Activated T-cell treated with anti-CD3 and anti-CD28 coated beads, Interleukin-2, amount 50 U/mL, for 48 hours (primary cell): Measurements from ENCODE around the gene GNB4.

Experiments used
- DNase-seq, 2 experiments: peaks; one replicate each; pipeline ENCODE4 v3.0.0-alpha.2; 2020

The GNB4 gene

DNA sequence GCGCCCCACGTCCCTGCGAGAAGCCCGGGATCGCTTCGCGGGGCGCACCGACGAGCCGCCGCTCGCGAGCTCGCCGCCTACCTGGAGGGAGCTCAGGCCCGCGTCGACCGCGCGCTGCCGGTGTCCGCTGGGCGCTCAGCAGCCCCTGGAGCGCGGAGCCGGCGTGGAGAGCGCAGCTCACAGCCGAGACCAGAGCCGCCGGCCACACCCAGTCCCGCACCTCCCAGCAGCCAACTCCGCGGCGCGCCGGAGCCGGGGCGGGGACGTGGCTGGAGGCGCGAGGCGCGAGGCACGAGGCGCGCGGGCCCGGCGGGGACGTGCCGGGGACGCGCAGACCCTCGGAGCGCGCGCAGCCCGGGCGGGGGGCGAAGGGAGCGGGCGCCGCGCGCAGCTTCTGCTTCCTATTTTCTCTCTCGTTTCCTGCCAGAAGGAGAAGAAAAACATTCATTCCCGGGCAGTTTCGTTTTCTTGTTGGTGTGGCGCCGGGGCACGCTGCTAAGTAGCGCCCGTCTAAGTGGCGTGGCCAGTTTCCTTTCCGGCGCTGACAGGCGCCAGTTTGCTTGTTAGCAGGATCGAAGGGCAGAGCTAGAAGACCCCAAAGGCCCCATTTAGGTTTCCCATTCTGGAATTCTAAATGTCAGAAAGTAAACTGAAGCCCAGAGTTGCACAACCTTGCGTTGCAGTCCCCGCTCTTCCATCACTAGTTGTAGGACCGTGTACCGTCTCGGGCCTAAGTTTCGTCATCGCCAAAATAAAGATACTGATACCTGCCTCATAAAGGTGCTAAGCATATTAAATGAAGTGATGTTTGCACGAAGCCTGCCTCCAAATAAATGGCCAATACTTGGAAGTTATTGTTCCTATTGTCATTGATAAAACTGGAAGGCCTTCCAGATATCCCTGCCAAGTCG, at the start of gene GNB4:
GNB4 (minus strand) TSS at position 206 of the 911 bp plus-strand sequence. CDS start 25,270 bp downstream, outside the sequence.
- DNase-seq = peak; percentile 50 to 67

DNA sequence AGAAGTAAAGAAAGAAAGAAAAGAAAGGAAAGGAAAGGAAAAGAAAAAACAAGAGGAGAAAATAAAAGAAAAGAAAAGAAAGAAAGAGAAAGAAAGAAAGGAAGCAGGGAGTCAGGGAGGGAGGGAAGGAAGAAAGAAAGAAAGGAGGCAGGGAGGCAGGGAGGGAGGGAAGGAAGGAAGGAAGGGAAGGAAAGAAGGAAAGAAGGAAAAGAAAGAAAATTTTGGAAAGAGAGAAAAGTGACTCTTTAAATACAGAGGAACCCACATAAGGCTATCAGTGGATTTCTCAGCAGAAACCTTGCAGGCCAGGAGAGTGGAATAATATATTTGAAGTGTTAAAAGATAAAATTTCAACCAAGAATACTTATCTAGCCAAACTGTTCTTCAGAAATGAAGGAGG, 44.2 kb upstream of the GNB4 start:
- DNase-seq = no peak

DNA sequence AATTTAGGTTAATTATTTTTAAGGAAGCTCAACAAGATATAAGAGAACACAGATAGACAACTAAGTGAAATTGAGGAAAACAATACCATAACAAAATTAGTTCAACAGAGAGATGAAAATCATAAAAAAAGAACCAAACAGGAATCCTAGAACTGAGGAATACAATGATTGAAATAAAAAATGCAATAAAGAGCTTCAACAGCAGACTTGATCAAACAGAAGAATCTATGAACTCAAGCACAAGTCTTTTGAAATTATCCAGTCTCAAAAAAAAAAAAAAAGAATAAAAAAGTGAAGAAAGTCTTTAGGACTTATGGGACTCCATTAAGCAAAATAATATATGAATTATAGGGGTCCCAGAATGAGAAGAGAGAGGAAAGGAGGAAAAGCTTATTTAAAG, 42.0 kb upstream of the GNB4 start:
- DNase-seq = no peak

DNA sequence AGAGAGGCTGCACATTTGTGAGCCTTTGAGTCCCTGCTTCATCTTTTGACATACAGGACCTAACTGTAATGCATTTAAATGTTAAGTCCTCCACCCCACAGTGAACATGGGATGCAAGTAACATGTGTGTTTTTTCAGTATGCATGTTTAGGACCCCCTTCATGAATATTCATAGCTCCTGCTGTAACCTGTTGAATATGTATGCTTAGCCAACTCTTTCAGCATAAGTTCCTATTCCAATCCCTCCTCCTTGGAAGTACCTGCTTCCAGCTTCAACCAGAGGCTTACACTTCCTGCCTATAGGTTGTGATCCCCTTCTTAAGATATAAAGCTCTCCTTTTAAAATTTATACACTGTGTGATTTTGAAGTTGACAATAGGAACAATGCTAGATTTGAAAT, 36.9 kb upstream of the GNB4 start:
- DNase-seq = no peak

DNA sequence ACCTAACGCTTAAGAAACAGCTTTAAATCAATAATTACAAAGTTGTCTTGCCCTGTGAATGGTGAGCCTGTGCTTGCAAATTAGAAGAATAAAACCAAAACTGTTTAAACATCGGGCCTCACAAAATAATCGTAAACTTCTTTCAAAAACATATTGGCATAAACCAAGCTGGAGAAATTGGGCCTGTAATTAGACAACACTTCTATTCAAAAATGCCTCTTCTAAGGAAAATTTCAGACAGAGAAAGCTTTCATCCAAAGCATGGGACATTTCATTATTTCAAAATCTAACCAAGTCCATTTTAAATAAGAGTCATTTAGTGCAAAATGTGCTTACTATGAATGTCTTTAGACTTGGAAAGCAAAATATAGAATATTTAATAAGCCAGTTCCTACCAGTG, 35.5 kb upstream of the GNB4 start:
- no peak for DNase-seq

DNA sequence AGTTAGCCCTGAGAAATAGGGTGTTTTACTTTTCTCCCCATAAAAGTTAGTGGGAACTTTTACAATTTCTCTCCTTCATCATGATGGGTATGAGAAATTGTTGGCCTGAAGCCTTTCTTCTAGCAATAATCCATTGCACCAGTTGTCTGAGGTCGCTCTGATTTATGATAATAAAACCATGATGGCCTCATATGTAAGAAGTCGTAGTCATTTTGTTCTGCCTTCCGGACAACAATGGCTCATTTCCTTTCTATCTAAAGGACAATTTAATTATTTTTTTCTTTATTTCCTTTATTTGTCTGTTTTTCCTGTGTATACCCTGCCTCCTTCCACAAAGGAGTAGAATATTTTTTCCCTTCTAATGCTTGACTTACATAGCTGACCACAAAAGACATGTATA, 31.6 kb upstream of the GNB4 start:
- no peak for DNase-seq

DNA sequence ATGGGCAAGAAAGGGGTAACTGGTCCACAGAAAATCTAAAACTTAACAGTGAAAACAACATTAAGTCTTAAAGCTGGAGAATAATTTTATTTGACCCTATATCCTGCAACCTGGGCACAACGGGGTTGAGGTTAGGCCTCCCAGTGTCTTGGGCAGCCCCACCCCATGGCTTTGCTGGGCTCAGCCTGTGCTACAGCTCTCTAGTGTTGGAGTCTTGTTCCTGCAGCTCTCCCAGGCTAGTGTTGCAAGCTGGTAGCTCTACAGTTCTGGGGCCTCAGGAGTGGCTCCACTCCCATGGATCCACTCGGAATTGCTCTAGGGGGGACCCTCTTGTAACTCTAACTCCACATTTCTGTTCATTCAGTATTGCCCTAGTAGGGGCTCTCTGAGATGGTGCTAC, 24.9 kb upstream of the GNB4 start:
- DNase-seq = no peak

DNA sequence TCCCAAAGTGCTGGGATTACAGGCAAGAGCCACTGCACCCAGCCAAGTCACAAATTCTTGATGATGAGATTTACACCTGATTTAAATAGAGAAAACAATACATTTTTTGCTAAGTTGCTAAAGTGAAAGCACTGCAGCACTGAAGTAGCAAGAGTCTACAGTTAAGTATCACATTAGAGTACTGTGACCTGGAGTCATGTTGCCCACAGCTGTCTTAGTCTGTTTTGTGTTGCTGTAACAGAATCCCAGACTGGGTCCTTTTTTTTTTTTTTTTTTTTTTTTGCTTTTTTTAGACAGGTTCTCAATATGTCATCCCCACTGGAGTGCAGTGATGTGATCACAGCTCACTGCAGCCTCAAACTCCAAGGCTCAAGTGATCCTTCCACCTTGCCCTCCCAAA, 23.2 kb upstream of the GNB4 start:
- DNase-seq = no peak

DNA sequence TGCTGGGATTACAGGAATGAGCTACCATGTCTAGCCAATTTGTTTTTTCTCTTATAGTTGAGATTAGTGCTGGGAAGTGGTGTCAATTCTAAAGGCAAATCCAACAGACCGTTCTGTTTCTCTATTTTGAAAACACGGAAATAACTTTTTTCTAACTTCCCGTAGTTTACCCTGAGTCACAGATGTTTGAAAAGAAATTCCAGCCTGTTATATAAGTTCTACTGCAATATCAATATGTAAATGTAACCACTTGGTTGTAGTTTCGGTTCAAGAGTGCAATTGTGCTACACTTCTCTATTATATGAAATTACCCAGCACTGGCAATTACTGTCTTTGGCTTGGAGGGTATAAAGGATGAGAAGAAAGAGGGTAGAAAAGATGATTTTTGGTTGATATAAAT, 22.3 kb upstream of the GNB4 start:
- no peak for DNase-seq

DNA sequence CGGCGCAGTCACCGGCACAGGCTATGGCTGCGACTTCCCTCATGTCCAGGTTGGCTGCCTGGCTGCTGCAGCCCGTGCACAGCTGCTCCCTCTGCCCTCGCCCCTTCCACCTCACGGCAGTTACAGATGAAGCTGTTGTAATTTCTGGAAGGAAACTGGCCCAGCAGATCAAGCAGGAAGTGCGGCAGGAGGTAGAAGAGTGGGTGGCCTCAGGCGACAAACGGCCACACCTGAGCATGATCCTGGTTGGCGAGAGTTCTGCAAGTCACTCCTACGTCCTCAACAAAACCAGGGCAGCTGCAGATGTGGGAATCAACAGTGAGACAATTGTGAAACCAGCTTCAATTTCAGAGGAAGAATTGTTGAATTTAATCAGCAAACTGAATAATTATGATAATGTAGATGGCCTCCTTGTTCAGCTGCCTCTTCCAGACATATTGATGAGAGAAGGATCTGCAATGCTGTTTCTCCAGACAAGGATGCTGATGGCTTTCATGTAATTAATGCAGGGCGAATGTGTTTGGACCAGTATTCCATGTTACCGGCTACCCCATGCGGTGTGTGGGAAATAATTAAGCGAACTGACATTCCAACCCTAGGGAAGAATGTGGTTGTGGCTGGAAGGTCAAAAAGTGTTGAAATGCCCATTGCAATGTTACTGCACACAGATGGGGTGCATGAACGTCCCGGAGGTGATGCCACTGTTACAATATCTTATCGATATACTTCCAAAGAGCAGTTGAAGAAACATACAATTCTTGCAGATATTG, 13.2 kb upstream of the GNB4 start:
- peak; percentile 20 to 22 for DNase-seq

DNA sequence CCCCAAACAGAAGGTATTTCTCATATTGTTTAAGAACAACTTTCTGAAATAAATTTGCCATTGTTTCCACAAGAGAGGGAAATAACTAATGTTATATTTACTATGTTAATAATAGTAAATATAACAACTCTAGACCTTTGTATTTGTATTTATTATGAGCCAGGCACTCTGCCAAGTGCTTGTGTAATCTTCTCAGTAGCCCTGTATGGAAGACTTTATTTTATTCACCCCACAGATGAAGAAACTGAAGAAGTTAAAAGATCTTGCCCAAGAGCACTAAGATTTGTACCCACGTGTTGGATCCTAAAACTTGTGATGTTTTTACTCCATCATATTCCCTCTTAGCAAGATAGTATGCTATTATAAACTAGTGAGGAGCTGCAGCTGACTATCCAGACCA, 12.0 kb upstream of the GNB4 start:
- no peak for DNase-seq

DNA sequence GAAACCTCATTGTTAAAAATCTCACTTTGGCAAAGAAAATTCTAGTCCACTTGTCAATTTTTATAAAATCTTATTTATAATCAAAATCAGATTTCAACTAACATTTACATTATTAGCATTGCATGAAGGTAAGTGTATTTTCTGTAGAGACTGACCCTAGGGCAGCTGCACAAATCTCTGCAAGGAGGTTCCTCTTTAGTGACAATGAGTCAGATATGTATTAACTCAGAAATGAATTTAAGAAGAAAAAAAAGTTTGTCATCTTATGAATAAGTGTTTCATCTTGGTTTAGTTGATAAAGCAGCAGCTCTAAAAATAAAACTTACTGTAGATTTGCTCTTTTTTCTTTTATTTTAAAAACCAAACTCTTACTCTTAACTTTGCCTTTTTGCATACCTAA, 9.0 kb upstream of the GNB4 start:
- no peak for DNase-seq

DNA sequence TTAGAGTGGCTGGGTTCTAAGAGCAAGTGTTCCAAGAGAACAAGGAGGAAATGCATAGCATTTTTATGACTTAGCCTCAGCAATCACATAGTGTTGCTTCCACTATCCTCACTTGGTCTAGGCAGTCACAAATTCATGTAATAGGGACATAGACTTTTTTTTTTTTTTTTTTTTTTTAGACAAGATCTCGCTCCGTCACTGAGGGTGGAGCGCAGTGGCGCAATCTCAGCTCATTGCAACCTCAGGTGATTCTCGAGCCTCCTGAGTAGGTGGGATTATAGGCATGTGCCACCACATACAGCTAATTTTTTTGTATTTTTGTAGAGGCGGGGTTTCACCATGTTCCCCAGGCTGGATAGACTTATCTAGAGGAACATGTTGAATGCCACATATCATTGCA, 4.7 kb upstream of the GNB4 start:
- no peak for DNase-seq

DNA sequence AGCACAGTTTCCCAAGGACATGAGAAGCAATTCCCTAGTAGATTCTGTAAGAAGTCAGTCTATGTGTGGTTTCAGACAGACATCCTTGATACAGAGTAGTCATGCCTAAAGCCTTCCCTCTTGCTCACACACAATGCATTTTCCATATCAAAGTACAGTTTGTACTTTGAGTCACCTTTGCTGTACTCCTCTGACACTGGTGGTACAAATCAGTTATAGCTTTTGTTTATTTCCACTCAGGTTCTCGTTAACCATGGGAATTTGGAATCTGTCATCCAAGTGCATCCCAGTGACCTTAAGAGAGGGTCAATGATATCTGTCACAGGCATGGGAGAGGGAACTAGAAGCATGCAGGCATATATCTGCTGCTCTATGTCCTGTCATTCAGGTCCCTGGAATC, 3.6 kb upstream of the GNB4 start:
- no peak for DNase-seq

DNA sequence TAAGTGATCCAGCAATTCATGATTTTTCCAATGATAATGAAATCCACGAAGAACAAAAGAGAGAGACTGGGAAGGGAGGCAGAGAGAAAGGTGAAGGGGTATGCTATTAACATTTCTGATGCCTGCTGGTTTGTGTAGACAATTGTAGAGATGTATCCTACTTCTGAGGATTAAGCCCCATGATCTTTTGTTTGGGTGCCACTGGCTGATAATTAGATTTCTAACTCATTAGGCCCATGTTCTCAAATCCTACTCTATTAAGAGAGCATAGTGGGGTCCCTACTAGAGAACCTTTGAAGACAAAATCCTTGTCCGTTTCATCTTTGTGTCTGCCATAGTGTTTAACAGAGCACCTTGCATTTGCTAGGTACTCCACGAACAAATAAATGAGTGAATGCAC, 2.7 kb upstream of the GNB4 start:
- no peak for DNase-seq

DNA sequence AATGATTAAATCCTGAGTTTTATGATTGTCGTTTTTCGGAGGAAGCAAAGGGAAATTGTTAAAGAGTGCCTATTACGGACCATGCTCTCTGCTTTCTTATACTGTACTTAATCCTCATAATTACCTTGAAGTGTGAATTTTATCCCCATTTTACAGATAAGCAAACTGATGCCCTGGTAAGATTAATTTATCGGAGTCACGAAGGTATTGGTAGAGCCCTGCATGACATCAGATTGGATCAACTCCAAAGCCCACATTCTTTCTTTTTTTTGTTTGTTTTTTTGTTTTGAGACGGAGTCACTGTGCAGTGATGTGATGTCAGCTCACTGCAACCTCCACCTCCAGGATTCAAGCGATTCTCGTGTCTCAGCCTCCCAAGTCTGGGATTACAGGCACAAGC, 1.6 kb upstream of the GNB4 start:
- no peak for DNase-seq

DNA sequence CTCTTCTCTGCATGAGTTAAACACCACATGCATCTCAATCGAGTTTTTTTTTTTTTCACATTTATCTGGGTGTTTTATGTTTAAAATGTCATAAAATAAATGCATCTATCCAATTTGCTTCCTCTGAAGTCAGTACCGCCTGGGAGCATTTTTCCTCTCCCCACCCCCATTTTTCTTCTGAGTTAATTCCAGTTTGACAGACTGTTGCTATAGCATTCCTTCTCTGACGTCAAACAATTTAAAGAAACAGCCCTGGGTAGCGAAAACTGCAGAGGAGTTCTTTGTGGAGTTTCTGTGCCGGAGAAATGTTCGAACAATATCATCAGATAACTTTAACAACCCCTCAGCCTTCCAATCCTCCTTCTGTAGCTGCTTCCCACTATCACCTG, 900 bp upstream of the GNB4 start:
- no peak for DNase-seq

DNA sequence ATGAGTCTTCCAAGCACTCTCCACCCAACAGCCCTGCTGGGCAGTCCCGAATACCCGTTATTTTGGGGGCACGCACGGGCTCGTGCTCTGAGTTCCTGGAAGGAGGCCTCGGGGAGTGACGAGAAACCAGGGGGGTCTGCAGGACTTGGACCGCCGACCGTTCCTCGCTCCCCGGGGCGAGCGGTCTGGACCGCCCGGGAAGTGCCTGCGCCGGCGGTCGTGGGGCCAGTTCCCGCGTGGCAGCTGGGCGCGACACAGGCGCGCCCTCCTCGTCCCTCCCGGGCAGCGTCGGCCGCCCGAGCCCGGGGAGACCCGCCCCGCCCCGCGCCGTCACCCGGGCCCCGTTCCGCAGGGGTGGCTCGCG, 387 bp downstream of the GNB4 start:
- peak in 1 of 2 experiments; percentile 22 for DNase-seq

DNA sequence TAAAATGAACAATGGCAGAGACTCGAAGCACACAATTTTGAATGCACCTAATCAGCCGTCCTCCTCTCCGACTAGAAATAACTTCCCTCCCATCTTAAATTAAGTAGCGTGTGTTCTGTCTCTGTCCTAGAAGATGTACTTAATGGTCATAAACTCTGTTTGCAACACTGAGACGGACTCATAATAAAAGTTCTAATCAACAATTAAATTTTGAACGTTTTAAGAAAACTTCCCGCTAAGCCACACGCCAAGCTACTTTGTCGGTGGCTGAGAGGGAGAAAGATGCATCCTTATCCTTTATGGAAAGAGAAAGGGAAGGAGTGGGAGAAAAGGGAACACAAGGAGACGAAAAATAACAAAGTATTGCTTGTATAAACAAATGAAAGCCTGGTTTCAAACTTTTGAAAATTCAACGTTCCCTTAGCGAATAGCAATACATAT, 989 bp downstream of the GNB4 start:
- DNase-seq = no peak

DNA sequence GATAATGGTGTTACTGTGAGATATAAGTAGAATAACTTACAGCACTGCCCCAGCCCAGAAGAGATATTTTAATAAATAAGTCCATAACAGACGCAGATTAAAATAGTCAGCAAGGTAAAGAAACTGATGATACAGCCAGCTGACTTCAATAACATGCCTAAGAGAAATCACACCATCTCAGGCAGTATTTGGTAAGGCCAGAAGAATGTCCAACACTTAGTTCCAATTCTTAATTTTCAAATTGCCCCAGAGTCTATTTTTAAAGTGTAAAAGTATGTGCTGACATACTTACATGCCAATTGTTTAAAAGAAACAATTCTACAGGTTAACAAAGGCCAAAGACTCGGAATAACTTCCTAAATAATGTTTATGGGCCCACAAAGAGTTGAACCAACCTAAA, 1.6 kb downstream of the GNB4 start:
- no peak for DNase-seq

DNA sequence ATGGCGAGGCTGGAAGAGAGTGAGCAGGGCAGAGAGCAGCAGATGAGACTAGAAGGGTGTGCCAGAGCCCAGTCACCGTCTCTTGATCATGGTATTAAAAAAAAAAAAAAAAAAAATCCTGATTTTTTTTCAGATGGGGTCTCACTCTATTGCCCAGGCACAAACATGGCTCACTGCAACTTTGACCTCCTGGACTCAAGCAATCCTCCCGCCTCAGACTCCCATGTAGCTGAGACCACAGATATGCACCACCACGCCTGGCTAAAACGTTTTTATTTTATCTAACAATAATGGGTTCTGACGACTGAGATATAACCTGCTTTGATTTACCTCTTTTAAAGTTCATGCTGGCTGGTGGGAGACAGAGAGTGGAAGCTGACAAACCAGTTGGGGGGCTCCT, 4.0 kb downstream of the GNB4 start:
- DNase-seq = no peak

DNA sequence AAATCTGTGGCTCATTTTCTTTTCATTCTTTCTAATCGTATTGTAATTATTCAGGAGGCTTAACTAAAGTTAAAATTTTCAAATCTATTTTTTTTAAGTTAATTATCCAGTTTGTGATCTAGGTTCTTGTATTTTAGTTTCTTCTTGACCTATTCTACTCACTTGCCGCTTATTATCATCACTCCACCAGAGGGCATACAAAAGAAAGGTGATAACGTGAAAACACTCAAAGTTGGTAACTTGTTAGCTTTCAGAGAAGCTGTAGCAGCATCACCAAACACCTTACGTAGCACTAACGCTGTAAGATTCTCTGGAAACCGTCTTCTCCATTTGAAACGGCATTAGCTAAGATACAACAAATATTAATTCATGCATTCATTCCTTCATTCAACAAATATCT, 4.8 kb downstream of the GNB4 start:
- DNase-seq = no peak

DNA sequence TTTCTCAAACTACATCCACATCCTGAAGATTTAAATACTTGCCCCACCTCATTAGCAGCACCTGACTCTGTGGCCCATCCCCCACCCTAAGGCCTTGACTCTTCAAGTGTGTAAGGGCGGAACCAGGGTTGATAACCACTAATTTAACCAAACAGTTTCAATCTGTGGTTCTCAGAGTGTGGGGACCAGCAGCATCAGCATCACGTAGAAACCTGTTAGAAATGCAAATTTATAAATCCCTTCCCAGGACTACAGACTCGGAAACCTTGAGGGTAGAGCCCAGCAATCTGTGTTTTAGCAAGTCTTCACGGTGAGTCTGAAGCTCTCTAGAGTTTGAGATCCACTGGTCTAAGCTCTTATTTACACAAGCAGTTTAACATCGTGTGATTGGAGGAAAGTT, 12.4 kb downstream of the GNB4 start:
- no peak for DNase-seq

DNA sequence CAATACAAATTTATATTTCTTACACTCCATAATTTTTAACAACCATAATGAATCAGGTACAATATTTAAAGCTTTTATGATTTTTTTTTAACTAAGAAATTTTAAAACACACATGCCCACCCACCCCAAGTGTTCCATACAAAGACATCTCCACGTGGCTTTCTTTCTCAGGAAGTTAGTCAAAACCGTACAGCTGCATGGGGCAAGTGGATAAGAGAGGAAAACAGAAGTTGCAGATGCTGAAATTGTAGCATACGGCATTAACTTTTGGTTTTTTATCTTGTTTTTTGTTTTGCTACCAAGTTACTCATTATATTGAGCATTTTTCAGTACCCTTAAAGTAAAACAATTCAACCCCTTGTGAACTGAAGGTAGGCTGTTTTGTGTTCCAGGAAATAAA, 14.8 kb downstream of the GNB4 start:
- no peak for DNase-seq
